Neuronal stem cell (in vitro differentiated cells): ENCODE data around the gene OR8G1.

Experiments
- DNase-seq: peaks from one replicate; pipeline ENCODE4 v3.0.0-alpha.2; 2013; ENCODE audit warnings: low spot score
- H2AFZ ChIP-seq: one replicate; pipeline ENCODE4 v1.6.1; 2013; ENCODE audit warnings: mild to moderate bottlenecking, low read length, inconsistent platforms
- H2AK5ac ChIP-seq: 2 replicates; pipeline ENCODE4 v1.6.1; 2013; ENCODE audit warnings: low read depth, mild to moderate bottlenecking, inconsistent platforms, low read length, moderate library complexity, mixed read lengths
- H2BK120ac ChIP-seq: 2 replicates; pipeline ENCODE4 v1.6.1; 2013; ENCODE audit warnings: low read depth, mild to moderate bottlenecking, inconsistent platforms, low read length, moderate library complexity, mixed read lengths
- H2BK12ac ChIP-seq: one replicate; pipeline ENCODE4 v1.6.1; 2013; ENCODE audit warnings: low read length, inconsistent platforms
- H2BK15ac ChIP-seq: 2 replicates; pipeline ENCODE4 v1.6.1; 2013; ENCODE audit warnings: mild to moderate bottlenecking, low read length, inconsistent platforms, mixed read lengths
- H2BK5ac ChIP-seq: one replicate; pipeline ENCODE4 v1.6.1; 2013; ENCODE audit warnings: inconsistent platforms, mild to moderate bottlenecking, low read length, moderate library complexity
- H3K14ac ChIP-seq: one replicate; pipeline ENCODE4 v1.6.1; 2013; ENCODE audit warnings: low read length, inconsistent platforms
- H3K18ac ChIP-seq: 2 replicates; pipeline ENCODE4 v1.6.1; 2013; ENCODE audit warnings: low read length, inconsistent platforms
- H3K23ac ChIP-seq: 2 replicates; pipeline ENCODE4 v1.6.1; 2013; ENCODE audit warnings: low read depth, mild to moderate bottlenecking, mixed read lengths, low read length, inconsistent platforms; ENCODE audit not compliant: poor library complexity
- H3K27ac ChIP-seq: replicated peaks from 3 replicates; pipeline ENCODE4 v1.5.1; 2013; ENCODE audit warnings: low read length, inconsistent platforms
- H3K27me3 ChIP-seq, 3 experiments: 2 replicates each; pipeline ENCODE4 v1.6.1; 2013; ENCODE audit warnings: low read length in 3 of 3, mild to moderate bottlenecking in 2 of 3, inconsistent platforms in 1 of 3, low read depth in 1 of 3, mixed read lengths in 1 of 3, moderate library complexity in 1 of 3; ENCODE audit not compliant: control insufficient read depth in 3 of 3, insufficient read depth in 3 of 3
- H3K36me3 ChIP-seq, 2 donors: replicated peaks in 1 of 2; 2 replicates each; pipeline ENCODE4 v1.6.1; 2013; ENCODE audit warnings: low read length in 2 of 2; ENCODE audit not compliant: control insufficient read depth in 2 of 2, insufficient read depth in 2 of 2
- H3K4ac ChIP-seq: 2 replicates; pipeline ENCODE4 v1.6.1; 2013; ENCODE audit warnings: inconsistent platforms, mild to moderate bottlenecking, low read length, moderate library complexity
- H3K4me1 ChIP-seq, 2 donors: 1 replicate in 1 of 2; 2 replicates in 1 of 2; pipeline ENCODE4 v1.6.1; 2013; ENCODE audit warnings: low read length in 2 of 2, low read depth in 1 of 2; ENCODE audit not compliant: control insufficient read depth in 2 of 2, insufficient read depth in 1 of 2
- H3K4me2 ChIP-seq: one replicate; pipeline ENCODE4 v1.6.1; 2013; ENCODE audit warnings: mild to moderate bottlenecking, low read length, inconsistent platforms; ENCODE audit not compliant: insufficient read depth, poor library complexity, severe bottlenecking
- H3K4me3 ChIP-seq, 2 donors: 2 replicates each; pipeline ENCODE4 v1.5.1; 2013; ENCODE audit warnings: low read length in 2 of 2, mild to moderate bottlenecking in 2 of 2, inconsistent platforms in 1 of 2, moderate library complexity in 1 of 2
- H3K79me1 ChIP-seq: one replicate; pipeline ENCODE4 v1.6.1; 2013; ENCODE audit warnings: low read depth, mild to moderate bottlenecking, inconsistent platforms, low read length, moderate library complexity
- H3K9ac ChIP-seq: one replicate; pipeline ENCODE4 v1.6.1; 2013; ENCODE audit warnings: mild to moderate bottlenecking, low read depth, low read length, inconsistent platforms; ENCODE audit not compliant: poor library complexity
- H3K9me3 ChIP-seq, 2 donors: replicated peaks in 1 of 2; 2 replicates each; pipeline versions ENCODE3 to v1.6.1; 2013; ENCODE audit warnings: low read length in 2 of 2, mild to moderate bottlenecking in 2 of 2, inconsistent platforms in 1 of 2, low read depth in 1 of 2, mixed read lengths in 1 of 2, moderate library complexity in 1 of 2; ENCODE audit not compliant: control insufficient read depth in 2 of 2, insufficient read depth in 1 of 2
- H4K8ac ChIP-seq: one replicate; pipeline ENCODE4 v1.6.1; 2013; ENCODE audit warnings: low read depth, mild to moderate bottlenecking, inconsistent platforms, low read length, moderate library complexity
- H4K91ac ChIP-seq: one replicate; pipeline ENCODE4 v1.6.1; 2013; ENCODE audit warnings: low read length, low read depth, mild to moderate bottlenecking, inconsistent platforms; ENCODE audit not compliant: poor library complexity
- WGBS, 2 donors: extraction: QIAGEN DNeasy Blood & Tissue Kit; methylation state at CpG; one replicate each; pipeline ENCODE4 v1.1.7; 2013; ENCODE audit warnings: missing lambda C conversion rate in 2 of 2, mixed read lengths in 1 of 2; ENCODE audit not compliant: insufficient read length in 2 of 2, insufficient replicate concordance in 1 of 2; ENCODE audit errors: extremely low coverage in 2 of 2; 5-methylcytosine and 5-hydroxymethylcytosine counted together

Gene OR8G1

DNA sequence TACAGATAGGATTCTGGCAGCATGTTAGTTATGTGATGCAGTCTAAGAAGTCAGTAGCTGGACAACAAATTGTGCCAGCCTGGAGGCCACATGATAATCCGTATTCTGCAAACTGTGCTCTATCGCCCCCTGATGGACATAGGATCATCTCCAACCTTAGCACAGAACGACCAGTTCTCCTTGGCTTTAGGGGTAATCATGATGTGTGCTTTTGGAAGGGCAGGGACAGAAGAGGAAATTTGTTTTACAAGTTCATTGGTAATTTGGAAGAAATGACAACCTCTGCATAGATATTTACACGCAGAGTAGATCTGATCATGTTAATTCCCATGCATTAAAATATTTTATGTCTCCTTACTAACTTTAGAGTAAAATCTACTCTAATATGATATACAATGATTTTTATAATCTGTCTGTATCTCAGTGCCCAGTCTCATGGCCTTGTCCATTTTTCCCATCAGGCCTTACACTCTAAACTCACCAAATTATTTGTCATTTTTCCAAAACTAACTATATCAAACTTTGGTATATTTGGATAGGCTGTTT lies 45.6 kb upstream of the OR8G1 start:
- no peak overlapping the region for H3K27ac ChIP-seq
- no peak overlapping the region for H3K23ac ChIP-seq
- H3K27me3 ChIP-seq: no peaks in the 10 kb centered on the region
- peaks cover 0 to 2% of the 10 kb centered on the region in 2 donors for H3K9me3 ChIP-seq
- no peak overlapping the region for H2BK12ac ChIP-seq
- H4K91ac ChIP-seq: no peak overlapping the region
- no peak overlapping the region for H3K18ac ChIP-seq
- H2BK120ac ChIP-seq: no peak overlapping the region
- no peak overlapping the region for H3K14ac ChIP-seq
- WGBS, 2 donors: no CpG with 5 or more reads among the region's 4 CpGs
- no peak overlapping the region for H3K4ac ChIP-seq
- H4K8ac ChIP-seq: no peak overlapping the region
- H3K4me1 ChIP-seq: peaks cover 0 to 8% of the 10 kb centered on the region in 2 donors
- H3K4me2 ChIP-seq: no peak overlapping the region
- DNase-seq: peak; percentile 41
- peak overlapping the region; percentile 9 for H2AFZ ChIP-seq
- no peak overlapping the region for H2BK15ac ChIP-seq
- H2AK5ac ChIP-seq: no peak overlapping the region
- no peak overlapping the region for H3K9ac ChIP-seq
- H3K79me1 ChIP-seq: no peaks in the 10 kb centered on the region
- H3K36me3 ChIP-seq: no peaks in the 10 kb centered on the region
- no peak overlapping the region for H2BK5ac ChIP-seq
- no peak overlapping the region for H3K4me3 ChIP-seq

DNA sequence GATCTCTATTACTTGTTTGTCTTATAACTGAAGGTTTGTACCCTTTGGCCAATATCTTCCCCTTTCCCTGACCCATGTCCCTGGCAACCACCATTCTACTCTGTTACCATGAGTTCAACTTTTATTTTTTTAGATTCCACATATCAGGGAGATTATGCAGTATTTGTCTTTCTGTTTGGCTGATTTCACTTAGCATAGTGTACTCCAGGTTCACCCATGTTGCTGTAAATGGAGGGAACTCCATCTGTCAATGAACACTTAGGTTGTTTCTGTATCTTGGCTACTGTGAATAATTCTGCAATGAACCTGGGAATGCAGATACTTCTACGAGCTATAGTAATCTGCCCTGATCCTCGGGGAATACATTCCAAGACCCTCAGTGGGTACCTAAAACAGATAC lies 42.9 kb upstream of the OR8G1 start:
- H2BK120ac ChIP-seq: no peak overlapping the region
- H2BK12ac ChIP-seq: no peak overlapping the region
- H2BK5ac ChIP-seq: no peak overlapping the region
- no peak overlapping the region for H3K4ac ChIP-seq
- H3K79me1 ChIP-seq: no peaks in the 10 kb centered on the region
- H3K4me3 ChIP-seq: no peak overlapping the region
- peaks cover 0 to 2% of the 10 kb centered on the region in 2 donors for H3K4me1 ChIP-seq
- no peak overlapping the region for H3K9ac ChIP-seq
- no peak for DNase-seq
- no peak overlapping the region for H3K23ac ChIP-seq
- no peak overlapping the region for H4K91ac ChIP-seq
- no peaks in the 10 kb centered on the region for H3K9me3 ChIP-seq
- H3K27ac ChIP-seq: no peak overlapping the region
- H2BK15ac ChIP-seq: no peak overlapping the region
- no peak overlapping the region for H3K14ac ChIP-seq
- H3K36me3 ChIP-seq: no peaks in the 10 kb centered on the region
- no peak overlapping the region for H2AFZ ChIP-seq
- no peak overlapping the region for H3K4me2 ChIP-seq
- no peak overlapping the region for H4K8ac ChIP-seq
- no peak overlapping the region for H2AK5ac ChIP-seq
- no CpG with 5 or more reads among the region's 2 CpGs for WGBS, 2 donors
- H3K27me3 ChIP-seq: no peaks in the 10 kb centered on the region
- H3K18ac ChIP-seq: no peak overlapping the region

DNA sequence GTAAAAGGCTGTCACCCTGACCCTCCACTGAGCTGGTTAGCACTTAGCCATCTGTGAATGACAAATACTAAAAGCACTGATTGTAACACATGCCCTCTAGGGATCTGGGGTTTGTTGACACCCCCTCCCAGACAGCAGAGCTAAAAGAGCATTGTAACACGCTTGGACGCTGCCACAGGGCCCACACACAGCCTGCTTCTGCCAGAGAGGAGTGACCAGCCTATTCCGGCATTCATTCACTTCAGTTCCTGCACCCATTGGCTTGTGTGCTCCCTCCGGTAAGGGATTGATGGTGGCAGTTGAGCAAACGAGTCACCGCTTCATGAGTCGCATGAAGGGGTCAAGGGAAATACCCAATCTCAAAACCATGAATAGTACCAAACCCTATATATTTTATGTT lies 42.0 kb upstream of the OR8G1 start:
- no peak overlapping the region for H3K23ac ChIP-seq
- no peak overlapping the region for H2BK12ac ChIP-seq
- no peak overlapping the region for H4K8ac ChIP-seq
- H2BK15ac ChIP-seq: no peak overlapping the region
- H3K4me1 ChIP-seq: peaks cover 0 to 2% of the 10 kb centered on the region in 2 donors
- no peak for DNase-seq
- no peak overlapping the region for H3K14ac ChIP-seq
- no peak overlapping the region for H3K4me3 ChIP-seq
- H3K9me3 ChIP-seq: no peaks in the 10 kb centered on the region
- no peaks in the 10 kb centered on the region for H3K79me1 ChIP-seq
- H4K91ac ChIP-seq: no peak overlapping the region
- no peak overlapping the region for H3K18ac ChIP-seq
- no peak overlapping the region for H3K9ac ChIP-seq
- no peak overlapping the region for H2AK5ac ChIP-seq
- no peak overlapping the region for H3K4me2 ChIP-seq
- no peak overlapping the region for H2BK5ac ChIP-seq
- no CpG with 5 or more reads among the region's 7 CpGs for WGBS, 2 donors
- no peak overlapping the region for H3K27ac ChIP-seq
- no peak overlapping the region for H2AFZ ChIP-seq
- no peak overlapping the region for H2BK120ac ChIP-seq
- H3K4ac ChIP-seq: no peak overlapping the region
- peaks cover 0 to 2% (median 0%) of the 10 kb centered on the region in 3 experiments for H3K27me3 ChIP-seq
- no peaks in the 10 kb centered on the region for H3K36me3 ChIP-seq

DNA sequence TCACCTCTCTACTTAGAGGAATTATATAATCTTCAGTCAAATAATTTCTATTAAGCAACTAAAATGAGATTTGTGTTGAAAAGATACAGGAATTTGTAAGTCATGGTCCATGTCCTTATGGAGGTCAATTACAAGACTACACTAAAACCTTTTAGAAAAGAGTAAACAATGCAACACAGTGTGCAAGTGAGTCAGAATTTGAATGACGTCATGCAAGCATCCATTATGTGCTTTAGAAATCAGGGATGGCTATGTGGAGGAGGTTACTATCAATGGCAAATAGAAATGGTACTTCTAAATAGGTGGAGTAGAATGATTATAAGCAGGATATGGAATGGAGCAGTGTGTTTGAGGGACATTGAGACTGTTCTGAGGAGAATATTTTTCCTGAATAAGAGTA lies 41.2 kb upstream of the OR8G1 start:
- Histone ChIP-seq H2BK12ac (no peak overlapping the region), H3K23ac (no peak overlapping the region), H3K9ac (no peak overlapping the region), H3K79me1 (no peaks in the 10 kb centered on the region), H3K36me3 (no peaks in the 10 kb centered on the region), H2BK5ac (no peak overlapping the region), H3K4me1 (peaks cover 0 to 1% of the 10 kb centered on the region in 2 donors), H3K4ac (no peak overlapping the region), H3K4me3 (no peak overlapping the region), H3K9me3 (no peaks in the 10 kb centered on the region), H4K91ac (no peak overlapping the region), H2AK5ac (no peak overlapping the region), H2BK120ac (no peak overlapping the region), H3K18ac (no peak overlapping the region), H2BK15ac (no peak overlapping the region), H3K14ac (no peak overlapping the region), H3K4me2 (no peak overlapping the region), H4K8ac (no peak overlapping the region), H3K27ac (no peak overlapping the region), H3K27me3 (peaks cover 0 to 2% (median 0%) of the 10 kb centered on the region in 3 experiments), H2AFZ (no peak overlapping the region)
- DNase-seq: no peak
- WGBS, 2 donors: no CpG with 5 or more reads among the region's 1 CpG
